Mesenteric fat pad (tissue), 1 donor: ENCODE data around the gene PDZK1IP1. TPM values are rescaled to one million over a fixed set of nuclear protein-coding genes. Genes with fewer than 3 reads are reported as not detected.
"Not testable (repeated sequence)": the region's sequence is repeated elsewhere in the genome, so short reads cannot be mapped to it uniquely, and the experiment has no call there.

ENCODE experiments used
- DNase-seq: peaks from one replicate; pipeline ENCODE4 v3.0.0-alpha.2; 2020; ENCODE audit warnings: low spot score
- total RNA-seq: library from RNA; stranded (reverse); fragmentation: NEBNext Ultra II Directional; extraction: Animal tissue kit (Norgen Biotek cat#: 25700); gene quantifications from one replicate; pipeline ENCODE4 v1.2.1, GENCODE V29; 2021
- donor health status: DM: yes; HTN: yes; CAD: no.

The PDZK1IP1 gene
- total RNA-seq, 1 donor from 2014 or later, result 2.8 TPM

- no peak for DNase-seq
Observed at GRCh38 chr1:47223921-47224675, 34.3 kb upstream of the PDZK1IP1 start.

DNA sequence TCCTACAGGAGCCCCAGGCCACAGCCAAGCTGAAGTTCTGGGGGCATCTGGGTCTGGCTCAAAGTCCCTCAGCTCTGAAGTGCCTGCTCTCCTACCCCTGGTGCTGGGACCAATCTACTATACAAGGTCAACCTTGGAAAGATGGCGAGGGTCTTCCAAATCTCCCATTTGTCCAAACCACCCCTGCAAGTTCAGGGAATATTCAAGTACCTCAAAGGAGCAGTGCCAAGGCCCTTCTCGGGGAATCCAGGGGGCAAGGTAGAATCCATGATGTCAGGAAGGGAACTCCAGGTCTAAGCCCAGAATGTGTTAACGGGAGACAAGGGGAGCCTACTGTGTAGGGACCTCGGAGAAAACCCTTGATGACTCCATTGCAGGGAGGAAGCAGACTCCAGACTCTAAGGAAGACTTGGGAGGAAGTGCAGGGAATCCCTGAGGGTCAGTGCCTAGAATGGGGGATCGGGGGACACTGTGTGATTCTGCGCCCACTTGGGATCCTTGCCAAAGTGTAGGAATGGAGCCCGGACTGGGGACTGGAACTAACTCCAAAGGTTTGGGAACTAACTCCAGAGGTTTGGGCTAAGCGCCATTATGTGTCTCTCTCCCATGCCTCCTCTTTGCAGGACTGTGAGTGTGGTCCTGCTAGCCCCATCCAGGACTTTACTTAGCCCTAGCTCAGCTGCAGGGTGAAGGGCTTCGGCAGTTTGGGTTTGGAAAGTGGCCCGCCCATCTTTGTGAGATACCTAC, 33.5 kb upstream of the PDZK1IP1 start:
- DNase-seq, result peak; percentile 80

- DNase-seq, result peak; percentile 43
Observed at GRCh38 chr1:47222476-47222875, 32.6 kb upstream of the PDZK1IP1 start.

DNA sequence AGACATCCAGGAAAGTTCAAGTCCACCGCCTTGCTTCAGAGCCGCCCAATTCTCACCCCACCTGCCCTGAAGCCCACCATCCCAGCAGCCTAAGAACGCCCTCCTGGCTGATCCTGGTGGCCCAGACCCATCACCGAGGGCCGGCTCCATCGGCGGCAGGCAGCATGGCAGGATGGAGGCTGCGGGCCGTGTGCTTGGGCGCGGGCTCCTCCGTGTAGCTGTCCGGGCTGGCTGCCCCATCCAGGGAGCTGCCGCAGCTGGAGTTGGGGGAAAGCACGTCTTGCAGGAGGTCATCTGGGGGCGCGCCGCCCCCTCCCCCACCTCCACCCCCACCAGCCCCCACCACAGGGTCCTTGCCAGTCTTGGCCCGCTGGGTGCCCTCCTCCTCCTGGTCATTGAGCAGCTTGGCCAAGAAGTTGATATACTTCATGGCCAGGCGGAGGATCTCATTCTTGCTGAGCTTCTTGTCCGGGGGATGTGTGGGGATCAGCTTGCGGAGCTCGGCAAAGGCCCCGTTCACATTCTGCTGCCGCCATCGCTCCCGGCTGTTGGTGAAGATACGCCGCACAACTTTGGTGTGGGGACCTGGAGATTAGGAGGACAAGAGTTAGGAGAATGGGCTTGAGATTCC, 29.9 kb upstream of the PDZK1IP1 start:
- peak; percentile 80 for DNase-seq

DNA sequence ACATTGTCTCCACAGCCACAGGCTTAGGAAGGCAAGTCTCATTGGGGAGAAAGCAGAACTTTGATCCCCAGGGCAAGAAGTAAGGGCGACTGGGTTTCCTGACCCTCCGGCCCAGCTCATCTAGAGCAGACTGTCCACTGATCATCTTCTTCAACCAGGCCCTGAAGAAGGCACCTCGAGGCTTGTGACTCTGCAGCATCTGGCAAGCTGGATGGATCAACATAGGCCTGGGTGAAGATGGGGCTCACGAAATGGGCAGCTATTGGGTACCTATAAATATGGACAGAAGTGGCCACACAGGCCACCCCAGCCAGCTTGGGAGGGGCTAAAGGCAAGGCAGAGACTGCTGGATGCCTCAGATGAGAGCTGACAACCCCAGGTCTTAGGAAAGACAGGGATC, 29.2 kb upstream of the PDZK1IP1 start:
- no peak for DNase-seq

DNA sequence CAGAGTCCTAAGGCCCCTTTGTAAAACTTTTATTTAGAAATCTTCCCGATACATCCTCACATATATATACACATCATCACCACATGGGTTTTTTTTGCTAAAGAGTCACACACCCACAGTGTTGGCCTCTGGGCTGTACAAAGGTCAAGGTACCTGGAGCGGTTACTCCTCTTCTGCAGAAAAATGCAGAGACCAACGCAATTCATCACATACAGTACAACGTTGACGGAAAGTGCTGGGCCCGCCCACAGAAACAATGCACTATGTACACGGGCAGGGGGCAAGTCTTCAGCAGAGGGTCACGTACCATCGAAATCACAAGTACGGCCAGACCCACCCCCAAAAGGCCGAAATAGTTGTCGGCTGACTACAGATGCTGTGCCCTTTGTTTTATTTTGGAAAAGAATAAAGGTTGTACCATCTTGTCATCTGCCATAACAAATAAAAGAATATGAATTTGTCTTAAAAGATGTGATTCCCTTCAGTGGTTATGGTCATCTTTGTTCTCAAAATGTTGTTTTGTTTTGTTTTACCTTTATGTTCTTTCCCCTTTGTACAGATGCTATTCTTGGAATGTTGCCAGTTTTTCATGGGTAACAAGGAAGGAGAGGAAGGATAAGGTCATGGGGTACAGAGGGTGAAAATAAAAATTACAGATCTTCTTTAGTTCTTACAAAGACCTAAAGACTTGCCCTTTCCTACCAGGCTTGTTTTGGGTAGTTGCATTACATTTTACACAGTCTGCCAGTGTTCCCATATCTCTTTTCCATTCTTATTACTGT, 26.6 kb upstream of the PDZK1IP1 start:
- DNase-seq, result no peak

- DNase-seq, result no peak
Observed at GRCh38 chr1:47215713-47216112, 25.9 kb upstream of the PDZK1IP1 start.

DNA sequence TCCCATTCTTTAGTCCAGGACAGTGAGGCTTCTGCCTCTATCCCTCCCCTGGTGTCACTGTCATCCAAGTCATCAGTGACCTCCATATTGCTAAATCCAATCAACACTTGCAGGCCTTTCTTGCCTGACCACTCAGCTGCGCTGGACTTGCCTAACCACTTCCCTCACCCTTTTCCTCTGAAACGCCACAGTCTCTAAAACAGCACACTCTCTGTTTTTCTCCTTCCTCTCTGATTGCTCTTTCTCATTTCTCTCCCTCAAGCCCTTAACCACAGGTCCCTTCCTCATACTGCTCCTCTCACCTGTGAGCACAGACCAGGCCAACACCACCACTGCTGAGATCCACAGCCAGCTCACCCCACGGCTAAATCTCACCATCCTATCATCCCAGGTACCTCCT, 24.7 kb upstream of the PDZK1IP1 start:
- no peak for DNase-seq

DNA sequence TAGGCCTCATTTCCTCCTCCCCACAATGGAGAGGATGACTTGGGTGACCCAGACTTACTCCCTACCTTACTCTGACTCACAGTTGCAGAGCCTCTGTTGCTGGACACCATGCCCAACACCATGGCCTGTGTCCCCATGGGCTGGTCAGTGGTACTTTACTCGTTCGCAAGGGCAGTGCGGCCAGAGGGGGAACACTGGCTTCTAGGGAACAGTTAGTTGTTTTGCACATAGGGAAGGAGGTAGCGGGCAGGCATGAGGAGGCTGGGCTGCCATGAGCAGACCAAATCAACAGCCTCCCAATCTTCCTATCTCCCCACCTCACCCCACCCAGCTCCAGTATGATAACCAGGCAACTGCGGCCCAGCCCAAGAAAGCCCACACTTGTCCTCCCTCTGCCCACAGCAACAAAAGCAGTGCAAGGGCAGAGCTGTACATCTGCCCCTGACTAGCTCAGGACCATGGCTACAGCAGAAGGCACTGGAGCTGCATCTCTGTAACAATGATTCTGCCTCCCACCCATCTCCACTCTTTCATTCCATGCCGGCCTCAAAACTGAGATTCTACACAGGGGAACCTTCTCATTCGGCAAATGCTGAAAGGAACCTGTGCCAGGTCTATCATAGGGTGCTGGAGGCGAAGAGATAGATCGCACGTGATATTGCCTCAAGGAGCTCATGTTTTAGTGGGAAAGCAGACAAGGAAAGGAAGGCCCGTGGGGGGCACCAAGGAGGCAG, 23.6 kb upstream of the PDZK1IP1 start:
- no peak for DNase-seq

- DNase-seq, result no peak
Observed at GRCh38 chr1:47212636-47213229, 22.9 kb upstream of the PDZK1IP1 start.

DNA sequence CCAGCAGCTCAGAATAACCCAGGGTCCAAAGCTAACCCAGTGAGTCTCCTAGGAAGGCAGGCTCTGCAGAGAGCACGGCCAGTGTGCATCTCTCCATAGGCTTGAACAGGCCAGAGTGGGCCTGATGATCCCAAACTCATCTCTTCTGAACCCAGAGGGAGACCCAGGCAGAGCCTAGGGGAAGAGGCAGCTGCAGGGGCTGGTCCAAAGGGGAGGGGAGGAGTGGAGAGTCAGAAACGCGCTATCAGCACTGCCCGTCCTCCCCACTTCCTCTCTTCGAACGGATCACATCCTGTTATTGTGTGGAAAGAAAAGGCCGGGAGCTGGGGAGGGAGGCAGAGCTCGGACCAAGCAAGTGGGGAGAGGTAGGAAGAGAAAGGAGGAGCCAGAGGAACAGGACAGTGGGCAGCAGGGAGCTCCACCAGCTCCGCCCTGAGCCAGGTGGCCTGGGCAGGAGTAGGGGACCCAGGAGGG, 22.0 kb upstream of the PDZK1IP1 start:
- no peak for DNase-seq

DNA sequence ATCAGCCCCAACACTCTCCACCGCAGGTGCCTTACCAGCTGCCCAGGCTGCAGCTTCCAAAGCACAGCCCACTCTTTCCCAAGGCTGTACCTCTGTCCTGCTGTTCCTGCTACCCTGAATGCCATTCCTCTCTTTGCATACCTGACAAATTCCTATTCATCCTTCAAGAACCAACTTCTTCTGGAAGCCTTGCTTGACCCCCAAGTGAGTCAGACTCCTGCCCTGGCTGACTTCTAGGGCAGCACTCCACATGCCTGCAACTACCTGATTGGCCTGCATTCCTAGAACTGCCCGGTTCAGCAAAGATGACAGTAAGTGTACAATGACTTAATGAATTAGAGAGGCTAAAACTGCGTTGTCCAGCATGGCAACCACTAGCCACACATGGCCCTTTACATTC, 20.8 kb upstream of the PDZK1IP1 start:
- no peak for DNase-seq

DNA sequence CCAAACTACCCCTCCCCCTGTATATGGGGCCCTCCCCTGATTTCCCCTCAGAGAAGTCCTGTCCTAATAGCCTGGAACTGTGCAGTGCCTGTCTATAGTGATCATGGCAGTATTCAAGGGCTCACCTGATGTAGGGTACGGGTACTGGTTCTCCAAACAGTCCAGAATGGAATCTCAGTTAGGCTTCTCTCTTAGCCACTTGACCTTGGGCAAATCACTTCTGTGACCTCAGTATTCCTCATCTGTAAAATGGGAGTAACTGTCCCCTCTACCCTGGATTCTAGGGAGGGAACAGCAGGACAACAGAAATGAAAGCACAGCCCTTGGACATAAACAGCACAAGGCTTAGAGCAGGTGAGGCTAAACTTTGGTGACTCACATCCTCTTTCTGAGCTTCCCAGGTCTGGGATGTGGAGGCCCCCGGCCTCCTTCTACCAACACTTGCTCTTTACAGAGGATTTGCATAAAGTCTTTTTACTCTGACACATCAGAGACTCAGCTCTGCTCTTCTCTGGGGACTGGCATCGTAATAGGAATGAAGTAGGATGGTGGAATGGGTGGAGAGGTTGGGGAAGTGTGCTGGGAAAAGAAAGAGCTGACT, 20.0 kb upstream of the PDZK1IP1 start:
- no peak for DNase-seq

GRCh38 chr1:47209091-47209490, 19.3 kb upstream of the PDZK1IP1 start:
- no peak for DNase-seq

GRCh38 chr1:47208374-47208850, 18.6 kb upstream of the PDZK1IP1 start:
- DNase-seq, result no peak

DNA sequence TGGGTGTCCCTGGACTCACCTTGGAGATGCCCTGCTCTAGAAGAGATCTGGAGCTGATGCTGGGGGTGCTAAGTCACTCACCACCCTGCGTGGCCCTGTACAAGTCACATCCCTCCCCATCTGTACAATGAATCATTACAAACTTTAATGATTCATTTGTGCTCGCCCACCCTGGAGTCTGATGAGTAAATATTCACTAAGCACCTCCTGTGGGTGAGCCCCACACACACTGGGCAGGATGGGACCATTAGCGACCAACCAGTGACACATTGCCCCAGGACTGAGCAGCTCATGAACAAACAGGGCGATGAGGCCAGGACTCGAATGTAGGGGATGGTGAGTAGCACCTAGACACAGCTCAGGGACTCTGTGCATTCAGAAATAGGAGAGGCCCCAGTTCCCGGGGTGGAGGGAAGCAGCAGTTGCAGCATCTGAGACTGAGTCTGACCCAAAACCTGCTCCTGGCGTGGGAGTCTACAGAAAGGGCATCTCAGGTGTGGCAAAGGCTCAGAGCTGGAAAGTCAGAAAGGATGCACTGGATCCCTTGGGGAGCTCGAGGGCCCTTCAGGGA, 18.1 kb upstream of the PDZK1IP1 start:
- no peak for DNase-seq

GRCh38 chr1:47205918-47206317, 16.1 kb upstream of the PDZK1IP1 start:
- DNase-seq, result no peak

DNA sequence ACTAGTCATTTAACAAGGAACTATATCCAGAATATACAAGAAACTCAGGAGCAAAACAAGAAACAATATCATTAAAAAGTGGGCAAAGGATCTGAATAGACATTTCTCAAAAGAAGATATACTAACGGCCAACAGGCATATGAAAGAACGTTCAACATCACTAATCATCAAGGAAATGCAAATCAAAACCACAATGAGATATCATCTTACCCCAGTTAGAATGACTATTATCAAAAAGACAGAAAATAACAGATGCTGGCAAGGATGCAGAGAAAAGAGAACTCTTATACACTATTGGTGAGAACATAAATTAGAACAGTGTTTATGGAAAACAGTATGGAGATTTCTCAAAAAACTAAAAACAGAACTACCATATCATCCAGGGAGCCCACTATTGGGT, 13.7 kb upstream of the PDZK1IP1 start:
- not testable (repeated sequence) for DNase-seq

DNA sequence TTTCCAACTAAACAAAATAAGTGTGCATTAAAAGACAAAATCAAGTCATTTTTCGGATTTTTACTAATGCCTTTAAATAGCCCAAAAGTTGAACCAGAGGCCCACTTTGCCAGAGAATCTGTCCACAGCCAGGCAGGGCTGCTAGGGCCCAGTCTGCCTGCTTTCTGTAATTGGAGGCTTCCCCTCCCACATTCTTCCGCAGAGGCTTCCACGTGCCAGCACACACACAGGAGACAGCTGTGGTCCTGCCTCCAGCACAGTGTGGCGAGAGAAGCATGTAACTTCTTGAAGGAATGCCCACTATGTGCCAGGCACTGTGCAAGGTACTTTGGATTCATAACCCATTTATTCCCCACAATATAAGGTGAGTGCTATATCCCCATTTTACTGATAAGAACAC, 11.3 kb upstream of the PDZK1IP1 start:
- DNase-seq, result no peak
